Urinary bladder (tissue), 4 donors: ENCODE data around the gene CACNA2D3. TPM values are rescaled to one million over a fixed set of nuclear protein-coding genes. Genes with fewer than 3 reads are reported as not detected.

Source experiments
- DNase-seq: peaks from one replicate; pipeline ENCODE4 v3.0.0-alpha.2; 2015; ENCODE audit errors: extremely low spot score
- H3K27ac ChIP-seq: one replicate; pipeline ENCODE4 v1.5.1; 2013; ENCODE audit warnings: low read depth, mild to moderate bottlenecking, moderate library complexity
- H3K36me3 ChIP-seq: one replicate; pipeline ENCODE4 v1.6.1; 2013; ENCODE audit warnings: mild to moderate bottlenecking, moderate library complexity; ENCODE audit not compliant: insufficient read depth
- H3K4me1 ChIP-seq: one replicate; pipeline ENCODE4 v1.6.1; 2013; ENCODE audit warnings: mild to moderate bottlenecking, moderate library complexity; ENCODE audit not compliant: insufficient read depth
- H3K4me3 ChIP-seq: one replicate; pipeline ENCODE4 v1.5.1; 2013; ENCODE audit warnings: low read depth, low read length
- WGBS: extraction: QIAGEN DNeasy Blood & Tissue Kit; methylation state at CpG from one replicate; pipeline ENCODE4 v1.1.7; 2013; 5-methylcytosine and 5-hydroxymethylcytosine counted together
- polyA plus RNA-seq: library from polyadenylated mRNA; stranded (reverse); fragments of 200-250 nt; gene quantifications from one replicate; pipeline ENCODE4 v1.2.3, GENCODE V29; 2013
- total RNA-seq: library from RNA; depleted of rRNA; stranded (reverse); fragments of >200 nt; gene quantifications from one replicate; pipeline ENCODE4 v1.2.3, GENCODE V29; 2014
- donor health status: healthy with polysubstance abuse.
- donor health status: healthy.

CACNA2D3 gene
- total and polyA plus RNA-seq, 2 donors = 0.57 to 1.7 TPM

GRCh38 chr3:54780336-54780735 is 658.0 kb downstream of the CACNA2D3 start:
- H3K27ac ChIP-seq = no peak overlapping the region
- H3K36me3 ChIP-seq = no peaks in the 10 kb centered on the region
- DNase-seq = no peak

DNA sequence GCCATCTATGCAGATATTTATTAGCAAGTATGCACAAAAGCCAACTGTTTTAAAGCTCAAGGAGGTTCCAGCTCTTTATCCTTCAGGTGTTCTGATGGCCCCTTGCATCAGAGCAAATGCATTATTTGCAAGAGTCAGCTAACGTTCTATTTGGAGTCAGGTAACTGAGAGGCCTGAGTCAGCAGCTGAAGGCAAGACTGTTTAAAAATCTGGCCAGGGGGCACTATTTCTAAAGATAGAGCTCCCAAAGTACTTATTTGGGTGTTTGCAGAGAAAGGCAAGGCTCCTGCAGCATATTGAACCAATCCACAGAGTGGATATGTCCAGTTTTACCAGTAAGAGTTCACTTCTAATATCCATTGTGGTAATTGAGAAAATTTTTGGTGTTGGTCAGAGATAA is 659.4 kb downstream of the CACNA2D3 start:
- Histone ChIP-seq H3K4me1 (no peaks in the 10 kb centered on the region), H3K27ac (no peak overlapping the region), H3K4me3 (no peak overlapping the region), H3K36me3 (no peaks in the 10 kb centered on the region)
- WGBS = 53% methylated on average over 1 of the region's 1 CpG
- no peak for DNase-seq

More at GRCh38 chr3:54780336-54780735, 658.0 kb downstream of the CACNA2D3 start:
- Histone ChIP-seq H3K4me3 (no peak overlapping the region), H3K4me1 (no peaks in the 10 kb centered on the region)

DNA sequence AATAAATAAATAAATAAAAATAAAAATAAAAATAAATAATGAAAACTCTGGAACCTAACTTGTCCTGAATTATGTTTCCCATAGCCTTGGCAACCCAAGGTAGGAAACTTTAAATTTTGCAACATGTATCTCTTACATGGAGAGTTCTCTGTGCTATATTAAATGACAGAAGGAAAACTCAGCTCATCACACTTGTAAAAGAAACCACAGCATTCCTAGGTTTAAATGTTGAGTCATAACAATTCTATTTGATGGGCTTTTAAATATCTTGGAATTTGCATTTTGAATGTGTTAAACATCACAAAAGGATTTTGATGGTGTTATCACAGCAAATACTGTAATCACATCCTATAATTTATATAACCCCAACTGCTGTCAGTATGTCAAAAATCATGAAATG is 661.3 kb downstream of the CACNA2D3 start:
- H3K36me3 ChIP-seq = no peaks in the 10 kb centered on the region
- no peak overlapping the region for H3K4me3 ChIP-seq
- no peak overlapping the region for H3K27ac ChIP-seq
- DNase-seq = no peak
- H3K4me1 ChIP-seq = no peaks in the 10 kb centered on the region

- Histone ChIP-seq H3K4me3 (no peak overlapping the region), H3K4me1 (no peaks in the 10 kb centered on the region), H3K27ac (no peak overlapping the region), H3K36me3 (no peaks in the 10 kb centered on the region)
- WGBS = 78% methylated on average over 5 of the region's 5 CpGs
- DNase-seq = no peak
These were observed 661.7 kb downstream of the CACNA2D3 start for GRCh38 chr3:54784021-54784420.

DNA sequence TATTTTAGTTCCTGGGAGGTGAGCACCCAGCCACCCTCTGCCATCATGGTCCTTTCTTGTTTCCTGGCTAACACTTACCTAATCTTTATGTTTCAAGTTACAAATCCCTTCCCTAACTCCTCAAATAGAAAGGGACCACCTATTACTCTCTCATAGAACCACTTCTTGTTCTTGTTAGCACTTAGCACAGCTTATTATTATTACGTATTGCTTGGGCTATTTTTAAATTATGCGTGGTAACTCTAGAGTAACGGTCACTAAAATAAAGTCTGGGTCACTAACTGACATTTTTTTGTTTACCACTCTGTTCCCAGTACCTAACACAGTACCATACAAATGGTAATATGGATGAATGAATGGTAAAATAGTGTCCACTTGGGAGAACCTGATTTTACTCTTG is 663.6 kb downstream of the CACNA2D3 start:
- H3K27ac ChIP-seq = no peak overlapping the region
- WGBS = 91% methylated on average over 3 of the region's 3 CpGs
- no peaks in the 10 kb centered on the region for H3K4me1 ChIP-seq
- H3K4me3 ChIP-seq = no peak overlapping the region
- DNase-seq = no peak
- no peaks in the 10 kb centered on the region for H3K36me3 ChIP-seq

DNA sequence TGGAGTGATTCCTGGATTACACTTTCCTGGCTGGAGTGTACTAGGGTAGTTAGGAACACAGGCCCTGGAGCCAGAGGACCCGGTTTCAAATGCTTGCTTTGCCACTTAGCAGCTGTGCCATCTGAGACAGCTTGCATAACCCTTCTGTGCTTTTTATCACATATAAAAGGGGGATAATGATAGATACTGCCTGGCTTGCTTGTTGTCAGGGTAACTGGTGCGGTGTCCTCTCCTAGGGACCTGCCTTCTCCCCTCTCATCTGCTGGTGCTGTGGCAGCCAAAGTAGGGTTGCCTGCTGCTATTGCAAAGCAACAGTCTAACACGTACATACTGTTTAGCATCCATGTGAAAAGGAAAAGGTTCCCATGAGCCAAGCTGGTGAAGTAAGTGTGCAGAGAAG is 667.7 kb downstream of the CACNA2D3 start:
- H3K27ac ChIP-seq = no peak overlapping the region
- no peak overlapping the region for H3K4me3 ChIP-seq
- WGBS = 80% methylated on average over 3 of the region's 3 CpGs
- H3K36me3 ChIP-seq = no peaks in the 10 kb centered on the region
- H3K4me1 ChIP-seq = no peaks in the 10 kb centered on the region
- no peak for DNase-seq

- DNase-seq = no peak
- H3K36me3 ChIP-seq = no peaks in the 10 kb centered on the region
- H3K4me3 ChIP-seq = no peak overlapping the region
- no peak overlapping the region for H3K27ac ChIP-seq
- WGBS = 49% methylated on average over 2 of the region's 2 CpGs
- H3K4me1 ChIP-seq = no peaks in the 10 kb centered on the region
These were observed 669.3 kb downstream of the CACNA2D3 start for GRCh38 chr3:54791501-54792156.

- Histone ChIP-seq H3K36me3 (no peaks in the 10 kb centered on the region), H3K4me1 (no peaks in the 10 kb centered on the region), H3K27ac (no peak overlapping the region), H3K4me3 (no peak overlapping the region)
- DNase-seq = no peak
- 67% methylated on average over 4 of the region's 4 CpGs for WGBS
These were observed 670.2 kb downstream of the CACNA2D3 start for GRCh38 chr3:54792584-54792983.

GRCh38 chr3:54793171-54793570 is 670.8 kb downstream of the CACNA2D3 start:
- 42% methylated on average over 6 of the region's 6 CpGs for WGBS
- DNase-seq = no peak
- no peaks in the 10 kb centered on the region for H3K36me3 ChIP-seq
- no peak overlapping the region for H3K4me3 ChIP-seq
- no peak overlapping the region for H3K27ac ChIP-seq
- no peaks in the 10 kb centered on the region for H3K4me1 ChIP-seq

DNA sequence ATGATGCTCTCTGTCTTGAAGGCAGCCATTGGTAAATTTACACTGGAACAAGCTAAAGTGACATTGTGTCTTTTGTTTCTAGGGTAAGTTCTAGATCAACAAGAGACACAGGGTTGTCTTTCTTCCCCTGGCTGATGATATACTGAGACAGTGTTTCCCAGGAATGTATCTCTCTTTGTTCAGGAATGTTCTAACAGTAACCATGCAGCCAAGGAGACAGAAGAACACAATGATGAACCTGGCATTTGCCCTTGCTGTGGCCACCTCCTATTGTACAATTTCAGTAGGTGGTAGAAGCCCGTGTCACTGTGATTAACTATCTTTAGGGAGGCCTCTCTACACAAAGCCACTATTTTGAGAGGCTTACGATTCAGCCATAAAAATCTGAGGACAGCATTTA is 674.8 kb downstream of the CACNA2D3 start:
- H3K4me1 ChIP-seq = no peaks in the 10 kb centered on the region

GRCh38 chr3:54800478-54800877 is 678.1 kb downstream of the CACNA2D3 start:
- no peak overlapping the region for H3K27ac ChIP-seq
- no peak for DNase-seq
- no peaks in the 10 kb centered on the region for H3K36me3 ChIP-seq
- no peak overlapping the region for H3K4me3 ChIP-seq
- WGBS = 78% methylated on average over 1 of the region's 1 CpG
- no peaks in the 10 kb centered on the region for H3K4me1 ChIP-seq

More for the DNA sequence above, 674.8 kb downstream of the CACNA2D3 start:
- WGBS = 65% methylated on average over 2 of the region's 2 CpGs
- H3K27ac ChIP-seq = no peak overlapping the region
- no peak for DNase-seq
- H3K36me3 ChIP-seq = no peaks in the 10 kb centered on the region
- no peak overlapping the region for H3K4me3 ChIP-seq

- Histone ChIP-seq H3K27ac (no peak overlapping the region), H3K36me3 (no peaks in the 10 kb centered on the region), H3K4me3 (no peak overlapping the region), H3K4me1 (no peaks in the 10 kb centered on the region)
- no peak for DNase-seq
These were observed 679.6 kb downstream of the CACNA2D3 start for GRCh38 chr3:54801977-54802376.

DNA sequence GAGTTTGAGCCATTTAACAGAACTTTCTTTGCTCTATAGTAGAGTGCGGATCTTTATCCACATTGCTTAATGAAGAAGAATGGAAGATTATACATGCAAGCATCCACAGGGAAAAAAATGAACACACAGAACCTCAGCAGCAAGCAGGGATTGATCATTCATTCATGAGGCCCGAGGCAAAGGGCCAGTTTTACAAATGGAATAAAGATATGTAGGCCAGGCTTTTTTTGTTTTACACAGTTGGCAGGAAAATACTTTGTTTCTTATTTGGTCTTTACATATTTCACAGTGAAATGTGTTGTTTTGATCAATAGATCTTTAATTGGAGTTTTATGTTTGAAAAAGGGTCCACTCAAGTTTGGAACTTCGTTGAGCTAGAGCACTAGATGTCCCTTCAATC is 688.0 kb downstream of the CACNA2D3 start:
- H3K36me3 ChIP-seq = no peaks in the 10 kb centered on the region
- H3K4me3 ChIP-seq = no peak overlapping the region
- H3K27ac ChIP-seq = no peak overlapping the region
- no peaks in the 10 kb centered on the region for H3K4me1 ChIP-seq
- WGBS = 66% methylated on average over 3 of the region's 3 CpGs
- DNase-seq = no peak

DNA sequence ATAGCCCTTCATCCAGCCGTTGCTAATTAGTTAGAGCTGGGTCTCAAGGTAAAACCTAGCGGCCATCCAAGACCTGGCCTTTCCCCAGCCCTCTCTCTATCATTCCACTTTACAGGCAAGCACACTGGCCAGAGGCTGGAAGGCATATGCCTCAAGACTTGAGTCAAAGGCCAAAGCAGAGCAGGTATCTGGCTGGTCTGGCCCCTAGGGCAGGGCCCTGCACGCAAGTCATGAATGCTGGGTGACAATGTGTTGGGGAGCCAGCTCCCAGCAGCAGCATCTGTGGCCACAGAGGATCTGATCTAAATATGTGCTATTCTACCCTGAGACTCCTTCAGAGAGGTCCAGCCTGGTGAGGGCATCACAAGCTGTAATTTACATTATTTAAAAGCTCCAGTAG is 691.9 kb downstream of the CACNA2D3 start:
- no peaks in the 10 kb centered on the region for H3K36me3 ChIP-seq
- 94% methylated on average over 3 of the region's 3 CpGs for WGBS
- no peak overlapping the region for H3K4me3 ChIP-seq
- no peak for DNase-seq
- H3K4me1 ChIP-seq = no peaks in the 10 kb centered on the region
- H3K27ac ChIP-seq = no peak overlapping the region

GRCh38 chr3:54817628-54818027 is 695.3 kb downstream of the CACNA2D3 start:
- Histone ChIP-seq H3K4me1 (no peaks in the 10 kb centered on the region), H3K4me3 (no peak overlapping the region), H3K36me3 (no peaks in the 10 kb centered on the region), H3K27ac (no peak overlapping the region)
- 82% methylated on average over 1 of the region's 1 CpG for WGBS
- no peak for DNase-seq
